Muscle of arm (tissue), 12 donors: ENCODE measurements around the gene CPTP. TPM values are rescaled to one million over a fixed set of nuclear protein-coding genes. Genes with fewer than 3 reads are reported as not detected.

Source experiments
- DNase-seq: peaks from one replicate; pipeline ENCODE4 v3.0.0-alpha.2; 2013
- polyA plus RNA-seq, 12 donors: library from polyadenylated mRNA; unstranded; fragments of 120-200 nt; gene quantifications; one replicate each; pipeline ENCODE4 v1.2.1, GENCODE V29; 2013; ENCODE audit not compliant: insufficient read length in 12 of 12

The CPTP gene
- polyA plus RNA-seq, 12 donors = 10.5 to 22.7 (median 13.5) TPM; not detected in 1

DNA sequence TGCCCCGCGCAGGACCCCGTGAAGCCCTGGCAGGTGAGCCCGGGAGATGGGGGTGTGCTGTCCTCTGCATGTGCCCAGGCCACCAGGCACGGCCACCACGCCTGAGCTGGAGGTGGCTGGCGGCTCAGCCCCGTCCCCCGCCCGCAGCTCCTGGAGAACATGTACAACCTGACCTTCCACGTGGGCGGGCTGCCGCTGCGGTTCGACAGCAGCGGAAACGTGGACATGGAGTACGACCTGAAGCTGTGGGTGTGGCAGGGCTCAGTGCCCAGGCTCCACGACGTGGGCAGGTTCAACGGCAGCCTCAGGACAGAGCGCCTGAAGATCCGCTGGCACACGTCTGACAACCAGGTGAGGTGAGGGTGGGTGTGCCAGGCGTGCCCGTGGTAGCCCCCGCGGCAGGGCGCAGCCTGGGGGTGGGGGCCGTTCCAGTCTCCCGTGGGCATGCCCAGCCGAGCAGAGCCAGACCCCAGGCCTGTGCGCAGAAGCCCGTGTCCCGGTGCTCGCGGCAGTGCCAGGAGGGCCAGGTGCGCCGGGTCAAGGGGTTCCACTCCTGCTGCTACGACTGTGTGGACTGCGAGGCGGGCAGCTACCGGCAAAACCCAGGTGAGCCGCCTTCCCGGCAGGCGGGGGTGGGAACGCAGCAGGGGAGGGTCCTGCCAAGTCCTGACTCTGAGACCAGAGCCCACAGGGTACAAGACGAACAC, 8.3 kb downstream of the CPTP start:
- DNase-seq = no peak

DNA sequence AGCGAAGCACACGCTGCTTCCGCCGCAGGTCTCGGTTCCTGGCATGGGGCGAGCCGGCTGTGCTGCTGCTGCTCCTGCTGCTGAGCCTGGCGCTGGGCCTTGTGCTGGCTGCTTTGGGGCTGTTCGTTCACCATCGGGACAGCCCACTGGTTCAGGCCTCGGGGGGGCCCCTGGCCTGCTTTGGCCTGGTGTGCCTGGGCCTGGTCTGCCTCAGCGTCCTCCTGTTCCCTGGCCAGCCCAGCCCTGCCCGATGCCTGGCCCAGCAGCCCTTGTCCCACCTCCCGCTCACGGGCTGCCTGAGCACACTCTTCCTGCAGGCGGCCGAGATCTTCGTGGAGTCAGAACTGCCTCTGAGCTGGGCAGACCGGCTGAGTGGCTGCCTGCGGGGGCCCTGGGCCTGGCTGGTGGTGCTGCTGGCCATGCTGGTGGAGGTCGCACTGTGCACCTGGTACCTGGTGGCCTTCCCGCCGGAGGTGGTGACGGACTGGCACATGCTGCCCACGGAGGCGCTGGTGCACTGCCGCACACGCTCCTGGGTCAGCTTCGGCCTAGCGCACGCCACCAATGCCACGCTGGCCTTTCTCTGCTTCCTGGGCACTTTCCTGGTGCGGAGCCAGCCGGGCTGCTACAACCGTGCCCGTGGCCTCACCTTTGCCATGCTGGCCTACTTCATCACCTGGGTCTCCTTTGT, 9.1 kb downstream of the CPTP start:
- no peak for DNase-seq

- no peak for DNase-seq
Observed at GRCh38 chr1:1334835-1335234, 10.2 kb downstream of the CPTP start.

GRCh38 chr1:1335283-1335682, 10.7 kb downstream of the CPTP start:
- no peak for DNase-seq

DNA sequence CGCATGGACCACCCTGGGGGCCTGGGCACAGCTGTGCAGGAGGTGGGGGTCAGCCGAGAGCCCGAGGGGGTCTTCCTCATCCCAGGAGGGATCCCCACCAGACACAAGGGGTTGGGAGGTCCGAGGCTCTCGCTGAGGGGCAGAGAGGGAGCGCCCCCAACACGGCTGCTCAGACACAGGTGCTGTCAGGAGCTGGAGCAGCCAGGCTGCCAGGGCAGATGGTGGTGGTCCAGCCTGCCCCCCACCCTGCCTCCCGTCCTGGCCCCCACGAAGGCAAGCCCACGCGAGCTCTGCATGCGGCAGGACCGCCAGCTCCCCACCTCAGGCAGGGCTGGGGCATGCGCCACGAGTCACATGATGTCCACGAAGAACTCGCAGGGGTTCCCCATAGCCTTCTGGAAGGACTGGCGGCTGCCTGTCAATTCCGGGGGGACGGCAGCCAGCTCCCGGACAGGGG, 11.2 kb downstream of the CPTP start:
- no peak for DNase-seq

- no peak for DNase-seq
Observed at GRCh38 chr1:1336446-1336845, 11.8 kb downstream of the CPTP start.

- no peak for DNase-seq
Observed at GRCh38 chr1:1336931-1337792, 12.6 kb downstream of the CPTP start.

- DNase-seq = no peak
Observed at GRCh38 chr1:1337793-1338147, 13.2 kb downstream of the CPTP start.

DNA sequence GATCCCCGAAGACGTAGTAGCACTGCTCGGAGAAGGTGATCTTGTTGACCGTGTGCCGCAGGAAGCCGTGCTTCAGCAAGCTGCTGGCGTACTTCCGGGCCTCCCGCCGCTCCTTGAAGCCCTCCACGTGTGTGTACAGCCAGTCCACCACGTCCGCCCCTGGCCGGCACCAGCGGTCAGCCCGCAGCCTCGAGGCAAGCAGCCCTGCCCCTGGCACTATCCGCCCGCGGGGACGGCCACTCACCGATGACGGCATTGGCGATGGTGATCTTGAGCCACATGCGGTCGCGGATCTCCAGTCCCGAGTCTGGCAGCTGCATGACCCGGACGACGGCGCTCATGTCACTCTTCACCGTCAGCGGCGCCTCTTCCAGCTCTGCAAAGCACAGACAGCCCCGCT, 13.7 kb downstream of the CPTP start:
- DNase-seq = no peak

DNA sequence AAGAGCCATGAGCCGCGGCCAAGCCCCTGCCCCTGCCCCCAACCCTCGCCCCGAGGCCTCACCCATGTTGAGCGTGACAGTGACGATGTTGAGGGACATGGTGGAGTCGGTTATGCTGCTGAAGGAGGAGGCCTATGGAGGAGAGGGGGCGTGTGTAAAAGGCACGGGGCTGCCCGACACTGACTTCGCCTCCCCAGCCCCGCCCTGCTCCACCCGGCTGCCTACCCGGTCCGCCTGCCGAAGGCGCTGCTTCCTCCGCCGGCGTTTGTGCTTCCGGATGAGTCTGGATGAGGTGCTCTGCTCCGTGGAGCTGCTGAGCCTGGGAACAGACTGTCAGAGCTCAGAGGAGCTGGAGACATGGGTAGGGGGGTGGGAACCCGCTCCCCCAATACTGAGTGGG, 15.6 kb downstream of the CPTP start:
- DNase-seq = no peak

DNA sequence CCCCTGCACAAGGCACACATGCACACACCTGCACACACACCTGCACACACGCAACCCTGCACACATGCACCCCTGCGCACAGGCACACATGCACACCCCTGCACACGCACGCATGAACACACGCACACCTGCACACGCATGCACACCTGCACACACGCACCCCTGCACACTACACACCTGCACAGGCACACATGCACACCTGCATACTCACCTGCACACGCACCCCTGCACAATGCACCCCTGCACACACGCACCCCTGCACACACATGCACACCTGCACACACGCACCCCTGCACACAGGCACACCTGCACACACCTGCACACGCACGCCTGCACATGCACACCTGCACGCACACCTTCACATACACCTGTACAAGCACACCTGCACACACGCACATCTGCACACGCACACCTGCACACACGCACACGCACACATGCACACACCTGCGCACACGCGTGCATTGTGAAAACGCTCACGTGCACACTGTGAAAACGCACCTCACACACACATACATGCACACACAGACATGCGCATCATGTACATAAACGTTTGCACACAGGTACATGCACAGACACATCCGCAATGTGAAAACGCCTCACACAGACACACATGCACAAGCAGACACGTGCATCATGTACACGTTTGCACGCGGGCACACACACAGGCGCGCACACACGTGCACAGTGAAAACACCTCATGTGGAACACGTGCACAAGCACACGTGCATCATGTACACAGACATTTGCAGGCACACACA, 16.4 kb downstream of the CPTP start:
- DNase-seq = no peak

GRCh38 chr1:1341549-1342021, 17.0 kb downstream of the CPTP start:
- no peak for DNase-seq

DNA sequence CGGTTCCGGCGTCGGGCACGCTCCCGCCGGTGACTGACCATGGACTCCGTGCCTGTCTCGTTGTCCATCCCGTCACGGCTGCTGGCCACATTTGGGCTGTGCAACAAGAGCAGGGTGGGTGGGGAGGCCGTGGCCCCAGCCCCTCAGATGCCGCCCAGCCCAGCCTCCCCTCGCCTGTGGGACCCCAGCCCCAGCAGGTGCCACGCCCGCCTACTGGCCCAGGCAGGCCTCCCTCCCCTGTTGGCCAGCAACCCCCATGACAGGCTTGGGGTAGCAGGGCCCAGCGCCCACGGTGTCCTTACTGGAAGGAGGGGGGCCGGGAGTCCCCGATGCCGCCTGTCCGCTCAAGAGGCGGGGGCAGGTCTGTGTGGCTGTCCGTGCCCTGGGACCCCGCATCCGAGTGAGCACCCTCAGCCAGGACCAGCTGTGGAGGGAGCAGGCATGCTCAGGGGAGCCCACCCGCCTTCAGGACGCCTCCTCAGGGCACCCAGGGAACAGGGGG, 17.5 kb downstream of the CPTP start:
- DNase-seq = no peak

- no peak for DNase-seq
Observed at GRCh38 chr1:1342584-1343115, 18.0 kb downstream of the CPTP start.

DNA sequence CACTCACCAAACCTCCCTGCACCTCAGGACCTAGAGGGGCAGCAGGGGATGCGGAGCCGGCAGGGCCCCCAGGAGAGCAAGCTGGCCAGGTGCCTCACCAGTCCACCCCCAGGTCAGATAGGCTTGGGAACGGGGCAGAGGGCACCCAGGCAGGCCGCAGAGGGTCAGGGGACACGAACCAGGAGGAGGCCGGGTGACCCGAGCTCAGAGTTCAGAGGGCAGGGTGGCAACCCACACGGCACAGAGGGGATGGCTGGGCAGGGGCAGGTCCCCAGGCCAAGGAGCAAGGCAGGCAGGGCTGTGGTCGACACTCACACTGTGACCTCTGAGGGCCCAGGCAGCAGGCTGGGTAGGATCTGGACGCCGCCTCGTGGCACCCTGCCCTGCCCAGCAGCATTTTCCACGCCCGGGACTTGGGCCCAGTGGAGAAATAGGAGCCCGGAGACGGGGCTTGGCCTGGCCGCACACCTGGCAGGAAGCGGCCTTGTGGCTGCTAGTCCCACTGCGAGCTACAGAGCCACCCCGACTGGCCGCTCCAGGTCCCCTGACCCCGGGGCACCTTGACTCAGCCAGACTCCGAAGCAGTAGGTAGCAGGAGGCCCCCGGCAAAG, 19.3 kb downstream of the CPTP start:
- no peak for DNase-seq

DNA sequence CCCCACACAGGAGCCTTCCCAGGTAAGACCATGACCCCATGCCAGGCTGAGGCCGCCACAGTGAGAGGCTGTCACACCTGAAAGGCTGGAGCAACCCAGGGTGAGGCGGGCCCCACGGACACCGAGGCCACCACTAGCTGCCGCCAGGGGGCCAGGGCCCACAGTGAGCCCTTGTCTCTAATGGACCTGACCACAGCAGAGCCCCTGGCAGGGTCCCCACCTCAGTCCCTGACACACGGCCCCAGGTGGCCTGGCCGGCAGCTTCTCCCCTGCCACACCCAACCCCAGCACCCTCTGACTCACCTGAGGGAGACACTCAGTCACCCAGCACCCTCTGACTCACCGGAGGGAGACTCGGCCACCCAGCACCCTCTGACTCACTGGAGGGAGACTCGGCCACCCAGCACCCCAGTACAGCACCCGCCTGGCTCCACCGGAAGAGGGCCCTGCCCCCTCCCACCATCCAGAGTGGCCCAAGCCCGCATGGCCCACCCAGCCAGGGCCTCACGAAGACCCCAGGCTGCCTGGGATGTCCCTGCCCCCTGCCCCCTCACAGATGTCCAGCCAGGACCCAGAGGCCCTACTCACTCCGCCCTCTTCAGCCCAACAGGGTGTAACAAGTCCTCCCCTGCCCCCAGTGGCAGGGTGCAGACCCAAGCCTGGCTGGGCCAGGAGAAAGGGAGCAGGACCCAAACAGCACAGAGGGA, 20.2 kb downstream of the CPTP start:
- DNase-seq = no peak

DNA sequence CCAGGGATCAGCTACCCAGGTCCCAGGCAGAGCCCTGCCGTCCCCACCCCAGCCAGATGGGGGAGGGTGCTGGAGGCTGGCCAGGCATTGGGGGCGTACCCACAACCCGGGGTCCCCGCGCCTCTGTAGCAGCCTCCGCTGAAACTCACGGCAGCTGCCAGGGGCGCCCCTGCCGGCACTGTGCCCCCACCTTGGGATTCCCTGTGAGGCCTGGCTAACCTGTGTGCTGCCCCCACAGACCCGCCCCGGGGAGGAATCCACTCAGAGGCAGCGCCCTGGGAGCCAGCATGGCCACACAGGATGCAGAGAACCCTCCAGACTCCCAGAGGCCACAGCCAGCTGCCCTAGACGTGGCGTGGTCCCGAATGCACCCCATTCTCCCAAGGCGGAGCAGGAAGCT, 20.8 kb downstream of the CPTP start:
- DNase-seq = no peak

GRCh38 chr1:1345860-1346500, 21.4 kb downstream of the CPTP start:
- no peak for DNase-seq

DNA sequence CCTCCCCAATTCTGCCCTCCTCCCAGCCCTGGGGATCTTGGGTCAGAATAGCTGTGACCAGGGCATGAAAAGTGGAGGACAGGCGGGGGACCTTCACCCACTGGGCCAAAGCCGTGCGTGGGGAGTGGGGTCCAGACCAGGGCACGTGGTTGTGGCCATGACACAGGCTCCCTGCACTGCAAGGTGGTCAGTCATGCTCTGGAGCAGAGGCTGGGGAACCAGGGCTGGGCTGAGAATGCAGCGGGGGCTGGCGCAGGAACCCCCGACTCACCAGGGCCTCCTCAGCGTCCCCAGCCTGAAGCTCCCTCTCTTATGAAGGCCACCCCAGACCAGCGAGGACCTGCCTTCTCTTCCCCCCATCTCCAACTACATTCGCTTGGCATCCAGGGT, 21.9 kb downstream of the CPTP start:
- no peak for DNase-seq
